MV-4-11 (cell line): Measurements from ENCODE around the gene MYH11.
"Not testable (repeated sequence)": the region's sequence is repeated elsewhere in the genome, so short reads cannot be mapped to it uniquely, and the experiment has no call there.

Experiments
- DNase-seq: peaks from one replicate; lab custom pipeline; 2025; lab: John Stamatoyannopoulos, UW

The MYH11 gene

DNA sequence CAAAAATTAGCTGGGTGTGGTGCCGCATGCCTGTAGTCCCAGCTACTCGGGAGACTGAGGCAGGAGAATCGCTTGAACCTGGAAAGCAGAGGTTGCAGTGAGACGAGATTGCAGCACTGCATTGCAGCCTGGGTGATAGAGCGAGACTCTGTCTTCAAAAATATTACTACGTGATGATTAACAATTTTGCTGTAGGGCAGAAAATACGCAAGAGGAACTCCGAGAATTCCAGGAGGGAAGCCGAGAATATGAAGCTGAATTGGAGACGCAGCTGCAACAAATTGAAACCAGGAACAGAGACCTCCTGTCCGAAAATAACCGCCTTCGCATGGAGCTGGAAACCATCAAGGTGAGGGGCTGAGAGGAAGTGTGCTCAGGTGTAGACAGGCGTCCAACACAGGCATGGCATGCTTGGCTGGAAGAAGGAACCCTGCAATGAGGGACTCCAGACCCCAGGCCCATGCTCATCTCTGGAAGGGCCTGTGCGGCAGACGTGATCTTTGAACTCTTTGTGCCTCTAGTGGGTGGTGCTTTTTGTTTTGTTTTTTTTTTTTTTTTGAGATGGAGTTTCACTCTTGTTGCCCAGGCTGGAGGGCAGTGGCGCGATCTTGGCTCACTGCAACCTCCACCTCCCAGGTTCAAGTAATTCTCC is 189.6 kb downstream of the MYH11 start:
- DNase-seq, result no peak

DNA sequence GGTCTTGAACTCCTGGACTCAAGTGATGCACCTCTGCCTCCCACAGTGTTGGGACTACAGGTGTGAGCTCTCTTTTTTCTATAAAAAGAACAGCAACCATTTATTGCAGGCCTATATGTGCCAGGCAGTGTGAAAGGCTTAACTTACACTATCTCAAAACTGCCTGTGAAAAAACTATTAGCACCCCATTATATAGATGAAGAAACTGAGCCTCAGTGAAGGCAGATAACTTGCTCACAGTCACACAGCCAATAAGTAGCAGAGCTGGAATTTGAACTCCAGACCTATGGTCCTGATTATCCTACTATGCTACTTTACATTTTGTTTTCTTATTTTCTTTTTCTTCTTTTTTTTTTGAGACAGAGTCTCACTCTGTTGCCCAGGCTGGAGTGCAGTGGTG is 191.7 kb downstream of the MYH11 start:
- DNase-seq, result no peak

DNA sequence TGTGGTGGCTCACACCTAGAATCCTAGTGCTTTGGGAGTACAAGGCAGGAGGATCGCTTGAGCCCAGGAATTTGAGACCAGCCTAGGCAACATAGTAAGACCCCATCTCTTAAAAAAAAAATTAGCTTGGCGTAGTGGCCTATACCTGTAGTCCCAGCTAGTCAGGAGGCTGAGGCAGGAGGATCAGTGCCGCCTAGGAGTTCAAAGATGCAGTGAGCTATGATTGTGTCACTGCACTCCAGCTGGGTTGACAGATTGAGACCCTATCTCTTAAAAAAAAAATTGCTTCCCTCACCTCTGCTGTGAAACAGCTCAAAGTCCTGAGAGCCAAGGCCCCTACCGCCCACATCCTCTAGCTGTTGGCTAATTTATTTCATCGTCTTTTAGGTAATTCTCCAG is 196.6 kb downstream of the MYH11 start:
- DNase-seq, result no peak

DNA sequence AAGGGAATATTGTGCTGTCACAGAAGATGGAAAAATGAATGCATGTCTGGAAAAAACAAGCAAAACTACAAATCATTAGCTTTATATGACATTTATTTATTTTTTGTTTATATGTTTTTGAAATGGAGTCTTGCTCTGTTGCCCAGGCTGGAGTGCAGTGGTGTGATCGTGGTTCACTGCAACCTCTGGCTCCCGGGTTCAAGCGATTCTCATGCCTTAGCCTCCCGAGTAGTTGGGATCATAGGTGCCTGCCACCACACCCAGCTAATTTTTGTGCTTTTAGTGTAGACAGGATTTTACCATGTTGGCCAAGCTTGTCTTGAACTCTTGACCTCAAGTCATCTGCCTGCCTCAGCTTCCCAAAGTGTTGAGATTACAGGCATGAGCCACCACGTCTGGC is 198.3 kb downstream of the MYH11 start:
- no peak for DNase-seq

DNA sequence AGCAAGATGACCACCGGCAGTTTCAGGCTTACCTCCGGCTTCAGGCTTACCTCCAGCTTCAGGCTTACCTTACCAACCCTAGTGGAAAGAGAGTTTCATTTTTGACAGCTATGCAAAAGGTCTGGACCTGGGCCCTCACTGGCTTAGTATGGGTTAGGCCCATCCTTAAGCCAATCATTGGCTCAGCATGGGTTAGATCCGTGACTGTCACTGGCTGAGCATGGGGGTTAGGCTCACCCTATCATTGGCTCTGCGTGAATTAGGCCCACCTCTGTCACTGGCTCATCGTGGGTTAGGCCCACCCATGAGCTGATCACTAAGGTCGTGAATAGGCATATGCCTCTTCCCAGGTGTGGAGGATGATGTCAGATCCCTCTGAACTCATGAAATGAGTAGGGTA is 198.7 kb downstream of the MYH11 start:
- no peak for DNase-seq

DNA sequence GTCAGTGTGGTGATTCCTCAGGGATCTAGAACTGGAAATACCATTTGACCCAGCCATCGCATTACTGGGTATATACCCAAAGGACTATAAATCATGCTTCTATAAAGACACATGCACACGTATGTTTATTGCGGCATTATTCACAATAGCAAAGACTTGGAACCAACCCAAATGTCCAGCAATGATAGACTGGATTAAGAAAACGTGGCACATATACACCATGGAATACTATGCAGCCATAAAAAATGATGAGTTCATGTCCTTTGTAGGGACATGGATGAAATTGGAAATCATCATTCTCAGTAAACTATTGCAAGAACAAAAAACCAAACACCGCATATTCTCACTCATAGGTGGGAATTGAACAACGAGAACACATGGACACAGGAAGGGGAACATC is 201.3 kb downstream of the MYH11 start:
- not testable (repeated sequence) for DNase-seq

DNA sequence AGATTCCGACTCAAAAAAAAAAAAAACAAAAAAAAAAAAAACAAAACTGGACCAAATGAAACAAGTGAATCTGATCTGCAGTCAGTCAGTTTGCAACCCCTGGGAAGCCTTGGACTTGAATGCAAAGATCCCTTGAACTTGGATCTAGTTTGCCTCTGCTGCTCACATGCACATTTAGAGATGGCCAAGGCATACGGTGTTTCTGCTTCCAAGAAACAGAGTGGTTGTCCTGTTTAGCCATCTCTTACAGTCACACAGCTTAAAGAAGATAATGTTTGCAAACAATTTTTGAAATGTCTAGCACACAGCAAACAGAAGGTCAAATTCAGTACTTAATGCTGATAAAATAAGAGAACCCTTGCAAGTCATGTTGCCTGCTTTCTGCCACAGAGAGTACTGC is 202.2 kb downstream of the MYH11 start:
- no peak for DNase-seq

DNA sequence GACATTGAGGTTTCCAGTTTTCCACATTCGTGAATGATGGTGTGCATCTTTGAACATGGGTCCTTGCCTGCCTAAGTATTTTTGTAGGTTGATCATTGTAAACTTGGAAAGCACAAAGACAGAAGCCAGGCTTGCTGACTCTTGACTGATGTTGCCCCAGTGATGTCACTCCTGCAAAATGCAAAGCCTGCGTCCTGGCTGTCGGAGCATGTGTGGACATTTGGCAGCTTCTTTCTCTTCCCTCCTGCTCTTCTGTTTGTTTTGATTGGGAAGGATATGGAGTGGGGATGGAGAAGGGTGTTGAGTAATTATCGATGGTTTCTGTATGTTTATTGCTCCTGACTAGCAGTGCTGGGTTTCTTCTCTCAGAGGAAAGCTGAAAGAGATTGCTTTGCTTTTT is 203.6 kb downstream of the MYH11 start:
- DNase-seq, result no peak
